Gastrocnemius medialis (tissue), 4 donors: Measurements from ENCODE around the gene TCOF1. TPM values are rescaled to one million over a fixed set of nuclear protein-coding genes. Genes with fewer than 3 reads are reported as not detected.

Experiments used
- ATAC-seq, 2 donors: fragments of 150-250 bp; one replicate each; pipeline ENCODE4 v1.9.1; 2016
- DNase-seq, 2 donors: peaks; one replicate each; pipeline ENCODE4 v3.0.0-alpha.2; 2019
- H3K27ac ChIP-seq, 4 donors: fragments of 200-600 bp; sonication (generic); 1 replicate in 1 of 4; 2 replicates in 3 of 4; pipeline ENCODE4 v1.5.1; 2016 to 2018; ENCODE audit warnings: mild to moderate bottlenecking in 2 of 4, moderate library complexity in 1 of 4
- H3K27me3 ChIP-seq, 3 donors: fragments of 200-600 bp; sonication (generic) in 2 of 3; 1 replicate in 1 of 3; 2 replicates in 2 of 3; pipeline versions ENCODE4 v1.5.1 to v1.6.0; 2016 to 2019; ENCODE audit warnings: mild to moderate bottlenecking in 1 of 3, moderate library complexity in 1 of 3
- H3K36me3 ChIP-seq, 2 donors: fragments of 200-600 bp; sonication (generic) in 1 of 2; one replicate each; pipeline ENCODE4 v1.5.1; 2017 to 2018
- H3K4me1 ChIP-seq, 2 donors: fragments of 200-600 bp; sonication (generic) in 1 of 2; one replicate each; pipeline ENCODE4 v1.5.1; 2016 to 2017; ENCODE audit warnings: mild to moderate bottlenecking in 2 of 2
- H3K4me3 ChIP-seq, 4 donors: fragments of 200-600 bp; sonication (generic) in 3 of 4; 1 replicate in 1 of 4; 2 replicates in 3 of 4; pipeline ENCODE4 v1.5.1; 2016 to 2019; ENCODE audit warnings: mild to moderate bottlenecking in 2 of 4
- H3K9me3 ChIP-seq, 3 donors: fragments of 200-600 bp; sonication (generic) in 2 of 3; 1 replicate in 1 of 3; 2 replicates in 2 of 3; pipeline ENCODE4 v1.5.1; 2016 to 2019
- CTCF ChIP-seq, 5 experiments: fragments of 450-650 bp in 3 of 5; fragments of 200-600 bp in 2 of 5; sonication (generic) in 2 of 5; IDR thresholded peaks in 4 of 5; conservative IDR thresholded peaks in 1 of 5; 1 replicate in 4 of 5; 2 replicates in 1 of 5; pipeline ENCODE4 v1.5.1; 2016 to 2019; ENCODE audit warnings: antibody characterized with exemption in 5 of 5, mild to moderate bottlenecking in 3 of 5, moderate library complexity in 3 of 5
- POLR2A ChIP-seq, 2 donors: fragments of 450-650 bp; IDR thresholded peaks; one replicate each; pipeline ENCODE4 v1.6.1; 2017; ENCODE audit warnings: antibody characterized with exemption in 2 of 2, mild to moderate bottlenecking in 2 of 2, moderate library complexity in 2 of 2
- in situ Hi-C, 4 donors: fragments of 200-750 bp; cut with MboI; loops; one replicate each; pipeline versions ENCODE4 v1.15.0 to v1.8.0; 2017; ENCODE audit warnings: low sequenced_read_pairs in 4 of 4
- intact Hi-C: fragments of 100-400 bp; cut with DNase I; formaldehyde crosslinking; loops from one replicate; pipeline ENCODE4 v1.15.1; 2023; ENCODE audit warnings: low total_unique reads
- total RNA-seq, 4 donors: library from RNA; depleted of rRNA; stranded (reverse); fragments of >200 nt; gene quantifications; one replicate each; pipeline versions ENCODE4 v1.1.0 to v1.2.3, GENCODE V29; 2016

The TCOF1 gene
- total RNA-seq, 4 donors from 2014 or later, result 22.1 to 31.7 (median 27.1) TPM

GRCh38 chr5:150376799-150377771 lies 19.6 kb downstream of the TCOF1 start:
- no peak for ATAC-seq
- Histone ChIP-seq H3K27me3 (no peaks in the 10 kb centered on the region), H3K27ac (peak overlapping the region in 1 of 4 donors; percentile 12)

GRCh38 chr5:150377964-150378694 lies 20.6 kb downstream of the TCOF1 start:
- H3K27ac ChIP-seq, result no peak overlapping the region
- ATAC-seq (no peak), DNase-seq (no peak)
- no peaks in the 10 kb centered on the region for H3K27me3 ChIP-seq
- intact Hi-C loops (no loop called here), in situ Hi-C loops (no loop called here)
- peaks cover 0 to 99% of the 10 kb centered on the region in 2 donors for H3K36me3 ChIP-seq
- H3K9me3 ChIP-seq, result no peaks in the 10 kb centered on the region
- no peaks in the 10 kb centered on the region for H3K4me1 ChIP-seq
- H3K4me3 ChIP-seq, result no peak overlapping the region
- TF ChIP-seq POLR2A (IDR thresholded peaks at IDR 0.05) (no peak), CTCF (IDR thresholded peaks at IDR 0.05 in 4 of 5, conservative IDR thresholded peaks at IDR 0.05 in 1 of 5) (no peak)

More at GRCh38 chr5:150376799-150377771, 19.6 kb downstream of the TCOF1 start:
- Histone ChIP-seq H3K4me3 (no peak overlapping the region), H3K9me3 (no peaks in the 10 kb centered on the region), H3K36me3 (peaks cover 0 to 99% of the 10 kb centered on the region in 2 donors), H3K4me1 (no peaks in the 10 kb centered on the region)
- DNase-seq, result no peak
- in situ Hi-C loops, result no loop called here
- intact Hi-C loops, result no loop called here
- TF ChIP-seq CTCF (IDR thresholded peaks at IDR 0.05 in 4 of 5, conservative IDR thresholded peaks at IDR 0.05 in 1 of 5) (no peak), POLR2A (IDR thresholded peaks at IDR 0.05) (no peak)

- H3K4me1 ChIP-seq, result no peaks in the 10 kb centered on the region
- intact Hi-C loops, result no loop called here
- in situ Hi-C loops, result no loop called here
- H3K9me3 ChIP-seq, result no peaks in the 10 kb centered on the region
- ATAC-seq (no peak), DNase-seq (no peak)
- no peaks in the 10 kb centered on the region for H3K27me3 ChIP-seq
- H3K27ac ChIP-seq, result no peak overlapping the region
- H3K36me3 ChIP-seq, result peaks cover 0 to 96% of the 10 kb centered on the region in 2 donors
- TF ChIP-seq CTCF (IDR thresholded peaks at IDR 0.05 in 4 of 5, conservative IDR thresholded peaks at IDR 0.05 in 1 of 5) (no peak), POLR2A (IDR thresholded peaks at IDR 0.05) (no peak)
- H3K4me3 ChIP-seq, result no peak overlapping the region
These were observed 27.2 kb downstream of the TCOF1 start for GRCh38 chr5:150384701-150385100.

GRCh38 chr5:150386024-150386855 lies 28.7 kb downstream of the TCOF1 start:
- no peak for ATAC-seq
- H3K9me3 ChIP-seq, result no peaks in the 10 kb centered on the region
- H3K27ac ChIP-seq, result no peak overlapping the region
- H3K4me1 ChIP-seq, result no peaks in the 10 kb centered on the region
- peaks cover 0 to 96% of the 10 kb centered on the region in 2 donors for H3K36me3 ChIP-seq
- DNase-seq, result no peak
- intact Hi-C loops, result no loop called here
- TF ChIP-seq POLR2A (IDR thresholded peaks at IDR 0.05) (no peak), CTCF (IDR thresholded peaks at IDR 0.05 in 4 of 5, conservative IDR thresholded peaks at IDR 0.05 in 1 of 5) (no peak)
- in situ Hi-C loops, result no loop called here
- no peaks in the 10 kb centered on the region for H3K27me3 ChIP-seq
- no peak overlapping the region for H3K4me3 ChIP-seq
